K562 (cell line): ENCODE results near the gene NOL4L. TPM values are rescaled to one million over a fixed set of nuclear protein-coding genes. Genes with fewer than 3 reads are reported as not detected.

ENCODE experiments used
- NFE2L1 ChIP-seq: fragments of 450-650 bp; IDR thresholded peaks from 2 replicates; pipeline ENCODE4 v1.6.1; 2016; ENCODE audit warnings: missing genetic modification characterization, low read depth, mild to moderate bottlenecking, missing compliant biosample characterization, moderate library complexity, borderline replicate concordance
- polyA plus RNA-seq, 8 experiments: library from polyadenylated mRNA; depleted of rRNA in 4 of 8; stranded (reverse) in 5 of 8; unstranded in 3 of 8; fragments of >200 nt; fragmentation: Nextera tagmentation in 2 of 8; fragmentation: Illumina TruSeq in 1 of 8; extraction: Ambion mirVana in 2 of 8; extraction: Trizol in 1 of 8; gene quantifications; 2 replicates each; pipeline versions ENCODE4 v1.2.1 to v1.2.3, GENCODE V29; 2011 to 2014; ENCODE audit warnings: inconsistent platforms in 1 of 8, missing spikeins in 1 of 8
- total RNA-seq, 7 experiments: library from RNA; depleted of rRNA in 6 of 7; stranded (reverse); fragments of >200 nt in 6 of 7; fragmentation: Illumina TruSeq in 2 of 7; extraction: Trizol in 2 of 7; gene quantifications; 2 replicates each; pipeline versions ENCODE4 v1.2.1 to v1.2.3, GENCODE V29; 2011 to 2021; ENCODE audit warnings: low replicate concordance in 1 of 7
- TF ChIP-seq, protein P1 (sequence below), 2 experiments: fragments of 450-650 bp in 1 of 2; sonication (generic) in 1 of 2; formaldehyde crosslinking in 1 of 2; IDR thresholded peaks; 2 replicates each; pipeline versions ENCODE4 v1.7.1 to v1.9.0; 2016 to 2022; ENCODE audit warnings: inconsistent platforms in 1 of 2, mild to moderate bottlenecking in 1 of 2, missing genetic modification reagents in 1 of 2

Gene NOL4L
- total and polyA plus RNA-seq, 9 of the 15 experiments (the other 6 are each of a cell fraction or from before 2014, with no cell fraction given) = 5.1 to 36.2 (median 13.6) TPM

DNA sequence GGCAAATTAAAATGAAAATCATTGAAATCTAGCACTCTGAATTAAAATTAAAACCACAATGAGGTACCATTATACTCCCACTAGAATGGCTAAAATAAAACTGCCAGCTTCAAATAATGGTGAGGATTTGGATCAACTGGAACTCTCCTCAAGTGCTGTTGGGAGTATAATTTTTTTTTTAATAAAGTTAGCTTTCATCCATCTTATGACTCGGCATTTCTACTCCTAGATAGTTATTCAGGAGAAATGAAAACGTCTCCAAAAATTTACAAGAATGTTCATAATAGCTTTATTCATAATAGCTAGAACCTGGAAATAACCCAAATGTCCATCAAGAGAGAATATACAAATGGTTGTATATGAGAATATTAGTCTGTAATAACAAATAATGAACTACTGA, 163.8 kb downstream of the NOL4L start (continued):
- TF ChIP-seq, protein P1, sequence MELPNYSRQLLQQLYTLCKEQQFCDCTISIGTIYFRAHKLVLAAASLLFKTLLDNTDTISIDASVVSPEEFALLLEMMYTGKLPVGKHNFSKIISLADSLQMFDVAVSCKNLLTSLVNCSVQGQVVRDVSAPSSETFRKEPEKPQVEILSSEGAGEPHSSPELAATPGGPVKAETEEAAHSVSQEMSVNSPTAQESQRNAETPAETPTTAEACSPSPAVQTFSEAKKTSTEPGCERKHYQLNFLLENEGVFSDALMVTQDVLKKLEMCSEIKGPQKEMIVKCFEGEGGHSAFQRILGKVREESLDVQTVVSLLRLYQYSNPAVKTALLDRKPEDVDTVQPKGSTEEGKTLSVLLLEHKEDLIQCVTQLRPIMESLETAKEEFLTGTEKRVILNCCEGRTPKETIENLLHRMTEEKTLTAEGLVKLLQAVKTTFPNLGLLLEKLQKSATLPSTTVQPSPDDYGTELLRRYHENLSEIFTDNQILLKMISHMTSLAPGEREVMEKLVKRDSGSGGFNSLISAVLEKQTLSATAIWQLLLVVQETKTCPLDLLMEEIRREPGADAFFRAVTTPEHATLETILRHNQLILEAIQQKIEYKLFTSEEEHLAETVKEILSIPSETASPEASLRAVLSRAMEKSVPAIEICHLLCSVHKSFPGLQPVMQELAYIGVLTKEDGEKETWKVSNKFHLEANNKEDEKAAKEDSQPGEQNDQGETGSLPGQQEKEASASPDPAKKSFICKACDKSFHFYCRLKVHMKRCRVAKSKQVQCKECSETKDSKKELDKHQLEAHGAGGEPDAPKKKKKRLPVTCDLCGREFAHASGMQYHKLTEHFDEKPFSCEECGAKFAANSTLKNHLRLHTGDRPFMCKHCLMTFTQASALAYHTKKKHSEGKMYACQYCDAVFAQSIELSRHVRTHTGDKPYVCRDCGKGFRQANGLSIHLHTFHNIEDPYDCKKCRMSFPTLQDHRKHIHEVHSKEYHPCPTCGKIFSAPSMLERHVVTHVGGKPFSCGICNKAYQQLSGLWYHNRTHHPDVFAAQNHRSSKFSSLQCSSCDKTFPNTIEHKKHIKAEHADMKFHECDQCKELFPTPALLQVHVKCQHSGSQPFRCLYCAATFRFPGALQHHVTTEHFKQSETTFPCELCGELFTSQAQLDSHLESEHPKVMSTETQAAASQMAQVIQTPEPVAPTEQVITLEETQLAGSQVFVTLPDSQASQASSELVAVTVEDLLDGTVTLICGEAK (IDR thresholded peaks at IDR 0.05) = peak; percentile 82
- TF ChIP-seq, protein P1 (CRISPR knock-in tag; IDR thresholded peaks at IDR 0.05) = peak; percentile 74
- peak; percentile 46; the same call in 1 of the 2 replicates for TF ChIP-seq NFE2L1 (tag)
